ENCODE measurements around the gene VPS37B. TPM values are rescaled to one million over a fixed set of nuclear protein-coding genes. Genes with fewer than 3 reads are reported as not detected.

VPS37B gene
- total and polyA plus RNA-seq, 12 donors, result 16.4 to 33.2 (median 19.8) TPM

DNA sequence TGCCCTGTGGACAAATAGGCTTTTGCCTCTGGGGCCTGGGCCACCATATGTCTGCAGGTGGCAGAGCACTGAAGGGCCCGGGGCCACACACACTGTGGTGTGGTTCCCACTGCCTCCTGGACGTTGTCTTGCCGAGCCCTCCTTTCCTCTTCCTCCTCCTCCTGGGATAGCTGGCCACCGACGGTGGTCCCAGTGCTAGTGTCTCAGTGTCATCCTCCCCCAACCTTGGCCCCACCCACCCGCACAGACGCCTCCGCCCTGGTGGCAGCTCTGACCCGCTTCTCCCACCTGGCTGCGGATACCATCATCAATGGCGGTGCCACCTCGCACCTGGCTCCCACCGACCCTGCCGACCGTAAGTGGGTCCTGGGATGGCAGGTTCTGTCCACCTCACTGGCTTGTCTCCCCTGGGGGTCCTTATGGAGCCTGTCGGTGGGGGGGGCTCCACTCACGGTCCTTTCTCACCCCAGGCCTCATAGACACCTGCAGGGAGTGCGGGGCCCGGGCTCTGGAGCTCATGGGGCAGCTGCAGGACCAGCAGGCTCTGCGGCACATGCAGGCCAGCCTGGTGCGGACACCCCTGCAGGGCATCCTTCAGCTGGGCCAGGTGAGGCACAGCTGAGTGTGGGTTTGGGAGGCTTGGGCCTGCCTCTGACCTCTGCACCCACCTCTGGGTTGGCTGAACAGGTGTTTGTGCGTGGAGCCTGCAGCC, 37.2 kb downstream of the VPS37B start:
- DNase-seq (no peak), ATAC-seq (no peak)
- Histone ChIP-seq H3K4me3 (no peak overlapping the region), H3K4me1 (peaks cover 3 to 42% (median 33%) of the 10 kb centered on the region in 9 donors), H3K9me3 (no peaks in the 10 kb centered on the region), H3K27me3 (no peaks in the 10 kb centered on the region), H3K27ac (no peak overlapping the region), H3K36me3 (peaks cover 0 to 64% (median 0%) of the 10 kb centered on the region in 9 donors)
- 88% methylated on average over 20 to 22 of the region's 22 CpGs for WGBS, 2 donors
- intact Hi-C loops (cut with DNase I), result loop anchor here in 1 of 10 donors (10.0 kb wide), 1 partner anchor 64 kb away; no protein-coding TSS in a partner anchor
- TF ChIP-seq, protein P1, sequence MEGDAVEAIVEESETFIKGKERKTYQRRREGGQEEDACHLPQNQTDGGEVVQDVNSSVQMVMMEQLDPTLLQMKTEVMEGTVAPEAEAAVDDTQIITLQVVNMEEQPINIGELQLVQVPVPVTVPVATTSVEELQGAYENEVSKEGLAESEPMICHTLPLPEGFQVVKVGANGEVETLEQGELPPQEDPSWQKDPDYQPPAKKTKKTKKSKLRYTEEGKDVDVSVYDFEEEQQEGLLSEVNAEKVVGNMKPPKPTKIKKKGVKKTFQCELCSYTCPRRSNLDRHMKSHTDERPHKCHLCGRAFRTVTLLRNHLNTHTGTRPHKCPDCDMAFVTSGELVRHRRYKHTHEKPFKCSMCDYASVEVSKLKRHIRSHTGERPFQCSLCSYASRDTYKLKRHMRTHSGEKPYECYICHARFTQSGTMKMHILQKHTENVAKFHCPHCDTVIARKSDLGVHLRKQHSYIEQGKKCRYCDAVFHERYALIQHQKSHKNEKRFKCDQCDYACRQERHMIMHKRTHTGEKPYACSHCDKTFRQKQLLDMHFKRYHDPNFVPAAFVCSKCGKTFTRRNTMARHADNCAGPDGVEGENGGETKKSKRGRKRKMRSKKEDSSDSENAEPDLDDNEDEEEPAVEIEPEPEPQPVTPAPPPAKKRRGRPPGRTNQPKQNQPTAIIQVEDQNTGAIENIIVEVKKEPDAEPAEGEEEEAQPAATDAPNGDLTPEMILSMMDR (IDR thresholded peaks at IDR 0.05), result no peak

DNA sequence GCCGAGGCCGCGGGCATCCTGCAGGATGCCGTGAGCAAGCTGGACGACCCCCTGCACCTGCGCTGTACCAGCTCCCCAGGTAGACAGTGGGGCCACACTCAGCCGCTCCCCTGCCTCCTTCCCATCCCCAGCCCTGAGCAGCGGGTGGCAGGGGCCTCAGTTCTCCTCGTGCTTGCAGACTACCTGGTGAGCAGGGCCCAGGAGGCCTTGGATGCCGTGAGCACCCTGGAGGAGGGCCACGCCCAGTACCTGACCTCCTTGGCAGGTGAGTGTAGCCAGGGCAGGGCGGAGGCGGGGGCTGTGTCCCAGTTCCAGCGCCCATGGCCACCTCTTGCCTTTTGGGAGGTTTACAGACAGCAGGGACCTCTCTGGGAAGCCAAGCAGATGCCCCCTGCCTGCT, 37.8 kb downstream of the VPS37B start:
- TF ChIP-seq, protein P1 (IDR thresholded peaks at IDR 0.05), result no peak
- WGBS, 2 donors, result 89 to 91% methylated on average over 14 of the region's 14 CpGs
- Histone ChIP-seq H3K27ac (no peak overlapping the region), H3K4me1 (peaks cover 3 to 41% (median 29%) of the 10 kb centered on the region in 9 donors), H3K36me3 (peaks cover 0 to 64% (median 0%) of the 10 kb centered on the region in 9 donors), H3K27me3 (no peaks in the 10 kb centered on the region), H3K4me3 (no peak overlapping the region), H3K9me3 (no peaks in the 10 kb centered on the region)
- no peak for ATAC-seq
- intact Hi-C loops (cut with DNase I), result loop anchor here in 1 of 10 donors (10.0 kb wide), 1 partner anchor 63 kb away; no protein-coding TSS in a partner anchor
- DNase-seq, result no peak

DNA sequence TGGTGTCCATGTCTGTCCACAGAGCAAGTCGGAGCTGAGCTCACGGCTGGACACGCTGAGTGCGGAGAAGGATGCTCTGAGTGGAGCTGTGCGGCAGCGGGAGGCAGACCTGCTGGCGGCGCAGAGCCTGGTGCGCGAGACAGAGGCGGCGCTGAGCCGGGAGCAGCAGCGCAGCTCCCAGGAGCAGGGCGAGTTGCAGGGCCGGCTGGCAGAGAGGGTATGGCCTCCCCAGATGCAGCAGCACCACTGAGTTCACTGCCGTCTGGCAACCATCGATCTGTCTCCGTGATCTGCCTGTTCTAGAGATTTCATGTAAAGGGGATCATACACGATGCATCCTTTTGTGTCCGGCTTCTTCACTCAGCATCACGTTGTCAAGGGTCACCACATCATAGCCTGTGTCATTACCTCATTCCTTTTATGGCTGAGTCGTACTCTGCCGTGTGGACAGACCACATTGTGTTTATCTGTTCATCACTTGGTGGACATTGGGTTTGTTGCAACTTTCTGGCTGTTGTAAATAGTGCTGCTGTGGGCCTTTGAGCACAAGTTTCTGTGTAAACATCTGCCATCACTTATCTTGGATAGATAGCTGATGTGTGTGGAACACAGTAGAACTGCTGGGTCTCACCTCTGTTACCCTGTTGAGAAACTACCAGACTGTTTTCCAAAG, 38.8 kb downstream of the VPS37B start:
- 89 to 90% methylated on average over 24 of the region's 24 CpGs for WGBS, 2 donors
- TF ChIP-seq, protein P1 (IDR thresholded peaks at IDR 0.05), result no peak
- no peaks in the 10 kb centered on the region for H3K27me3 ChIP-seq
- intact Hi-C loops (cut with DNase I), result loop anchor here in 1 of 10 donors (10.0 kb wide), 1 partner anchor 62 kb away; no protein-coding TSS in a partner anchor
- H3K9me3 ChIP-seq, result no peaks in the 10 kb centered on the region
- no peak overlapping the region for H3K4me3 ChIP-seq
- no peak overlapping the region for H3K27ac ChIP-seq
- DNase-seq, result no peak
- no peak for ATAC-seq
- peaks cover 0 to 64% (median 0%) of the 10 kb centered on the region in 9 donors for H3K36me3 ChIP-seq
- peaks cover 0 to 39% (median 30%) of the 10 kb centered on the region in 9 donors for H3K4me1 ChIP-seq

DNA sequence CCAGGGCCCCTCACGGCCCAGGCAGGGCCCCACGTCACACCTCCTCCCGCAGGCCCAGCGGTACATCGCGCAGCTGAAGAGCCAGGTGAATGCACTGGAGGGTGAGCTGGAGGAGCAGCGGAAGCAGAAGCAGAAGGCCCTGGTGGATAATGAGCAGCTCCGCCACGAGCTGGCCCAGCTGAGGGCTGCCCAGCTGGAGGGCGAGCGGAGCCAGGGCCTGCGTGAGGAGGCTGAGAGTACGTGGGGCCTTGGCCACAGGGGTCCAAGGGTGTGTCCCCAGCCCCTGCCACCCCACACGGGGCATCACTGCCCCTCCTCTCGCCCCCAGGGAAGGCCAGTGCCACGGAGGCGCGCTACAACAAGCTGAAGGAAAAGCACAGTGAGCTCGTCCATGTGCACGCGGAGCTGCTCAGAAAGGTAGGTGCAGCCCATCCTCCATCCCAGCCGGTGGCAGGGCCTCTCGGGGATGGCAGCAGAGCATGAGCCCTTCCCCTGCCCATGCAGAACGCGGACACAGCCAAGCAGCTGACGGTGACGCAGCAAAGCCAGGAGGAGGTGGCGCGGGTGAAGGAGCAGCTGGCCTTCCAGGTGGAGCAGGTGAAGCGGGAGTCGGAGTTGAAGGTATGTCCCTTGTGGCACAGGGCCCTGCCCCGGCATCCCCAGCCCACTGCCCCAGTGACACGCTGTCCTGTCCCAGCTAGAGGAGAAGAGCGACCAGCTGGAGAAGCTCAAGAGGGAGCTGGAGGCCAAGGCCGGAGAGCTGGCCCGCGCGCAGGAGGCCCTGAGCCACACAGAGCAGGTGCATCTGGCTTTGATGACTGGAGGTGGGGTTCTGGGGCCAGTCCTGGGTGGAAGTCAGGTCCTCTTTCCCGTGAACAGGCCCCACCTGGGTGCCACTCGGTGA, 39.7 kb downstream of the VPS37B start:
- ATAC-seq (no peak), DNase-seq (no peak)
- no peak overlapping the region for H3K4me3 ChIP-seq
- H3K4me1 ChIP-seq, result peaks cover 0 to 39% (median 26%) of the 10 kb centered on the region in 9 donors
- no peak overlapping the region for H3K27ac ChIP-seq
- peaks cover 0 to 57% (median 0%) of the 10 kb centered on the region in 9 donors for H3K36me3 ChIP-seq
- H3K27me3 ChIP-seq, result no peaks in the 10 kb centered on the region
- 94 to 95% methylated on average over 40 of the region's 40 CpGs for WGBS, 2 donors
- no peaks in the 10 kb centered on the region for H3K9me3 ChIP-seq
- TF ChIP-seq, protein P1 (IDR thresholded peaks at IDR 0.05), result no peak
- intact Hi-C loops (cut with DNase I), result loop anchor here in 1 of 10 donors (10.0 kb wide), 1 partner anchor 61 kb away; no protein-coding TSS in a partner anchor

All from heart right ventricle (tissue), 16 donors.